Activated T-helper 1 cell treated with Interleukin-2 at 50 U/mL for 16 hours (primary cell): ENCODE measurements around the gene JMJD8.

ENCODE experiments used
- DNase-seq: peaks from one replicate; pipeline ENCODE4 v3.0.0-alpha.2; 2020; ENCODE audit warnings: low read depth

Gene JMJD8

DNA sequence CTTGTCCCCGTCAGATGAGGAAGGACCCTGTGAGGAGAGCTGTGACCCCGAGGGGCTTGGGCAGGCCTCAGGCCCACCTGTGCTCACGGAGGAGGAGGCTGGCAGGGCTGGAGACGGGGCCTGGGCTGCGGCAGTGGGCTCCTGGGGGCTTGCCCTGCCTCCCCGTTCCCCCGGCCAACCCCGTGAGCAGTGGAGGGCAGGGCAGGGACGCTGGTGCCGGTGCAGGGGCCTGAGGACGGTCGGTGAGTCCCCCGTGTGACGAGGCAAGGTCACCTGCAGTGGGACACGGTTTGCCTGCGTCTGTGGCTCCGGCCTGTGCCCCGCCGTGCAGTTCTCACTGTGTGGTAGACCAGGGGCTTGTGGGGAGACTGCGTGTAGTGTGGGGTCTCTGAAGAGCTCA is 24.5 kb downstream of the JMJD8 start:
- DNase-seq = no peak

DNA sequence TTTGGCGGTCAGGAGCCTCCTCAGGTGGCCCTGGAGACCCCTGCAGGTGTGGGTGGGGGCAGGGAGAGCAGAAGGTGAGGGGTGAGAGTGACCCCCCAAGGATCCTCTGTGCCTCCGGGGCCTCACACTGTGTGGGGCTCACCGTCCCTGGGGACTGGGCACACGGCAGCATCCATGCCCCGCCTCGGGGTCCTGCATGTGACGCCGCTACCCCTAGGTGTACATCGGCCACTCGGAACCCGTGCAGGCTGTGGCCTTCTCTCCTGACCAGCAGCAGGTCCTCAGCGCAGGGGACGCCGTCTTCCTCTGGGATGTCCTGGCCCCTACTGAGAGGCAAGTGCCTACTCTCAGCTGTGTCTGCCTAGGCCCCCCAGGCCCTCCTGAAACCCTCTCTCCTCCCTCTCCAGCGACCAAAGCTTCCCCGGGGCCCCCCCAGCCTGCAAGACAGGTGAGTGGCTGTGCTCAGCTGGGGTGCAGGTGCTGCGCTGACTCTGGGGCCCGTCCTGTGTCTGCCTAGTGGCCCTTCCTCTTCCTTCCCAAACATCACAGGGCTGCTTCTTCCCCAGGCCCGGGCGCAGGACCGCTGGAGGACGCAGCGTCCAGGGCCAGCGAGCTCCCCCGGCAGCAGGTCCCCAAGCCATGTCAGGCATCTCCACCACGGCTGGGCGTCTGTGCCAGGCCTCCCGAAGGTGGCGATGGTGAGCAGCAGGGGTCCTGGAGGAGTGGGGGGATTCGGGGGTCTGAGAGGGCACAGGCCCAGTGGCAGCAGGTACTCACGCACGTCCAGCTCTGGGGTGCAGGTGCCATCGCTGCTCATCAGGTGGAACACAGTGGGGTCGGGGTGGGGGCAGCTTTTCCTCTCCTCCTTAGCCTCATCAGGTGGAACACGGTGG is 25.2 kb downstream of the JMJD8 start:
- DNase-seq = no peak

DNA sequence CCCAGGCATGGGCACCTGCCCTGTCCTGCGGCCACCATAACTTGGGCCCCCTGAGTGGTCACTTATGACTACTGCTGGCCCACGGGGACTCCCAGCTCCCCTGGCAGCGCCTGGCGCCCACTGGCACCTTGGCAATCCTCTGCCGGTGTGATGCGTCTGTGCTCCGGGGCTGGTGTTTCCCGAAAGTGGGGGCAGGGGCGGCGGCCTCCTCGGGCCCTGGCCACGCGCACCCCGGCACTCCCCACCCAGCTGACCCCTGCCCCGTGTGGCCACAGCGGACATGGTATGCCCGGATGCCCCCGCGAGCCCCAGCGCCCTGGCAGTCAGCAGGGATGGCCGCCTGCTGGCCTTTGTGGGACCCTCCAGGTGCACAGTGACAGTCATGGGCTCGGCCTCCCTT is 26.6 kb downstream of the JMJD8 start:
- no peak for DNase-seq

DNA sequence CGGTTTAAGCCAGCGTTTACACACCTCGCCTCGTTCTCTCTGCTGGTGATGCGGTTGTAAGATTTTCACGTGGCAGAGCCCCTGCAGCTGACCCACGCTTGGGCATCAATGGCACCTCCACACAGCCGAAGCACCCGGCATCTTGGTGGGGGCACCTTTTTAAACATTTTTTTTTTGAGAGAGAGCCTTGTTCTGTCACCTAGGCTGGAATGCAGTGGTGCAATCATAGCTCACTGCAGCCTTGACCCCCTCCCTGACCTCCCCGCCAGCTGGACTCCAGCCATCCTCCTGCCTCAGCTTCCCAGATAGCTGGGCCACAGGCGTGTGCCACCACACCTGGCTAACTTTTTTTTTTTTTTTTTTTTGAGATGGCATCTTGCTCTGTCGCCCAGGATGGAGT is 30.1 kb downstream of the JMJD8 start:
- DNase-seq = no peak

DNA sequence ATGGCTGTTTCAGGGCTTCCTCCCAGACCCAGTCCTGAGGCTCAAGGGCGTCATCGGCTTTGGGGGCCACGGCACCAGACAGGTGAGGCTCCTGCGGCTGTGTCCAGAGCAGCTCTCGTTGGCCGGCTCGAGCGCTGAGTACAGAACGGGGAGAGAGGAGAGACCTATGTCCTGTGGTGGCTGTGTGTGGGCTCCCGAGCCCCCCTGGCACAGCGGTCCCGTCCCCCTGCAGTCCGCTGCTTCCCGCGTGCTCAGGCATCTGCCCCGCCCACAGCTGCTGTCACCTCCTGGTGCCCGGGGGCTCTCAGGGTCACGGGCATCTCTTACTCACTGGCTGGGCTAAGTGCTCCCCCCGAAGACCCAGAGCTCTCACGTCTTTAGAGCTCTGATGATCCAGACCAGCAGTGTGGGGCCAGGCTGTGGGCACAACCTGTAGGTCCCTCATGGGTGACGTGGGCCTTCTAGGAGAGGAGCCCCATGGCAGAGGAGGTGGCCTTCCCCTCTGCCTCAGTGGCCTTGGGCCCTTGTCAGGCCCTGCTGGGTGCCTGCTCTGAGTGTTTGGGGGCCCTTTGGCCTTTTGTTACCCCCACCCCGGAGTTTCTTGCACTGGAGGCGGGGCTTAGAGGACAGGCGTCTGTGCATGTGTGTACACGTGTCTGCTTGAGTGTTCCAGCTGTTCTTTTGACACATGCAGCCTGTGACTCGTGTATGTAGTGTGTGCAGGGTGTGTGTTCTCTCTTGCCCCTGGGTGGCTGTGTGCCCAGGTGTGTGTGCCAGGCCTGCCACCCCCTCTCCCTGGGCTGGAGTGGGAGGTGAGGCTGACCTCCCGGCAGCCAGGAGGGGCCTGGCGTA is 31.5 kb downstream of the JMJD8 start:
- no peak for DNase-seq

DNA sequence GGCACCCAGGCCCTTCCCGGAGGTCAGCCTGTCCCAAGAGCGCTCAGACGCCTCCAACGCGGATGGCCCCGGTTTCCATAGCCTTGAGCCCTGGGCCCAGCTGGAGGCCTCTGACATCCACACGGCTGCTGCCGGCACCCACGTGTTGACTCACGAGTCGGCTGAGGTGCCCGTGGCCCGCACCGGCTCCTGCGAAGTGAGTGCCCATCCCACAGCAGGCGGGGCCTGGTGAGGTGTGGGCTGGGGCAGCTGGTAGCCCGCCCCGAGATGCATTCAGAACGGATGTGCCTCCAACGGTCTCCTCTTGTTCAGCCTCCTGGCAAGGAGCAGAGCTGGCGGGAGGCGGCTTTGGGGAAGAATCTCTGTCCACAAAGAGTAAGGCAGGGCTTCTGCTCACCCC is 32.3 kb downstream of the JMJD8 start:
- DNase-seq = no peak

DNA sequence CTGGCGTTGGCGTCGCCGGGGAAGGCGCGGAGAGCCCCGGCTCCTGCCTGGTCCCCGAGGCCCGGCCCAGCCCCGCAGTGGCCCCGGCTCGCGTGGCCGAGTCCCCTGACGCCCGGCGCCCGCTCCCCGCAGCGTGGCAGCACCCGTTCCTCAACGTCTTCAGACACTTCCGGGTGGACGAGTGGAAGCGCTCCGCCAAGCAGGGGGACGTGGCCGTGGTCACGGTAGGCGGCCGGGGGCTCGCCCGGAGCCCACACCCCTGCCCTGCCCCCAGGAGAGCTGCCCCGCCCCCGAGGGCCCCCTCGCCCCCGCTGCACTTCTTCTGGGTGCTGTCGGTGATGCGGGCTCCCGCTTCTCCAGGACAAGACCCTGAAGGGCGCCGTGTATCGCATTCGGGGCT is 34.5 kb downstream of the JMJD8 start:
- no peak for DNase-seq

DNA sequence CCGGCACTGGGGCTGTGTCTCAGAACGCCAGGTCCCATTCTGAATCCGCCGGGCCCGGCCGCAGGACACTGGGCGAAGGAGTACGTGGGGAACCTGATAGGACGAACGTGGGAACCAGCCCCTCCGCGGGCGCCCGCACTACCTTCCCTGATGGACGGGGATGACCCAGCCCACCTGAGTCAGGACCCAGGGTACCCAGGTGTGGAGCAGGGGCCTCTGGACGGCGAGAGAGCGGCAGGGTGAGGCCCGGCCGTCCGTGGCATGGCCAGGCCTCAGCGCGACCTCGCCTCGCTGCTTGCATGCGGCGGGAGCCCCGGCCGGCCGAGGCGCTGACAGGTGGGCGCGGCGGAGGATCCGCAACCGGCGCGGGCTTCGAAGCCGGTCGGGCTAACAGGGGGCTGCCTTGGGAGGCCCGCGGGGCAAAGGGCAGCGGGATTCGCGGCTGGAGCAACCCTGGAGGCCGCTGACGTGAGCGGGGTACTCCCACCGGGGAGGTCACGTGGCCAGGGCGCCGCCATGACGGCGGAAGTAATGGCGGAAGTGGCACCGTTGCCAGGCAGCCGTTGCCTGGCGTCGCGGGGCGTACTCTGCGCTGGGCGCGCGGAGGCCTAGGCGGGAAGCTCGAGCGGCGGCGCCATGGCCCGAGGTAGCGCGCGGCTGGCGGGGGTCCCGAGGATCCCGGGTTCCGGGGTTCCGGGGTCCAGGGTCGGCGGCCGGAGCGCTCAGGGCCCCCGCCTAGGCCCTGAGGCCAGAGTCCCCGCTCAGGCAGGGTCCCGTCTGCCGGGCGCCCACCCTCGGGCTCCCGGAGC is 35.1 kb downstream of the JMJD8 start, which contains the start of gene WDR90:
WDR90 (plus strand) TSS at position 585 of the 809 bp plus-strand sequence; CDS start at position 637, 52 bp downstream.
- DNase-seq = peak; percentile 87

DNA sequence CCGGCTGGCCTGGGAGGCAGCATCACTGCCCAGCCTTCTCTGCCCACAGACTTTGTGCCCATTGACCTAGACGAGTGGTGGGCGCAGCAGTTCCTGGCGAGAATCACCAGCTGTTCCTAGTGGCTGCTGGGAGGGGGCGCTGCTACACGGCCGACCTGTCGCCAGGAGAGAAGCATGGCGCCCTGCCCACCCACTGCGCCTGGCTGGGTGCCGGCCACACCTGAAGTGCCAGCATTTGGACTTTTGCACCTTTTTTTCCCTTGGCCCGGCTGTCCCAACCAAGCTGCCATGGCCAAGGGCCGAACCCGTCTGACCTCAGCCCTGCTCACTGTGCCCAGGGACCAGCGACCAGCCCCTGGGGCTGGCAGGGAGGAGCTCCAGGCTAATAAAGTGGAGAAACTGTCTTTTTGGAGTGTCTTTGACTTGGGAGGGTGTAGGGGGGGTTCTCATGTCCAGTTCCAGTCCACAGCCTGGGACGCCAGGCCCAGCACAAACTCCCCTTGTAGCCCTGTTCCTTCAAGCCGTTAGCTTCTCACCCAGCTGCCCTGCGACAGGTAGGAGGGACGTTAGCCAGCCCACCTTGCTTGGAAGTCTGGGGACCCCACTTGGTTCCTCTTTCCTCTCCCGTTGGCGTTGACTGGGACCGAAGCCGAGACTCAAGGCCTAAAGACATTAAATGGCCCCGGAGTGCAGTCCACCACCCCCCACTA is 35.9 kb downstream of the JMJD8 start:
- no peak for DNase-seq

DNA sequence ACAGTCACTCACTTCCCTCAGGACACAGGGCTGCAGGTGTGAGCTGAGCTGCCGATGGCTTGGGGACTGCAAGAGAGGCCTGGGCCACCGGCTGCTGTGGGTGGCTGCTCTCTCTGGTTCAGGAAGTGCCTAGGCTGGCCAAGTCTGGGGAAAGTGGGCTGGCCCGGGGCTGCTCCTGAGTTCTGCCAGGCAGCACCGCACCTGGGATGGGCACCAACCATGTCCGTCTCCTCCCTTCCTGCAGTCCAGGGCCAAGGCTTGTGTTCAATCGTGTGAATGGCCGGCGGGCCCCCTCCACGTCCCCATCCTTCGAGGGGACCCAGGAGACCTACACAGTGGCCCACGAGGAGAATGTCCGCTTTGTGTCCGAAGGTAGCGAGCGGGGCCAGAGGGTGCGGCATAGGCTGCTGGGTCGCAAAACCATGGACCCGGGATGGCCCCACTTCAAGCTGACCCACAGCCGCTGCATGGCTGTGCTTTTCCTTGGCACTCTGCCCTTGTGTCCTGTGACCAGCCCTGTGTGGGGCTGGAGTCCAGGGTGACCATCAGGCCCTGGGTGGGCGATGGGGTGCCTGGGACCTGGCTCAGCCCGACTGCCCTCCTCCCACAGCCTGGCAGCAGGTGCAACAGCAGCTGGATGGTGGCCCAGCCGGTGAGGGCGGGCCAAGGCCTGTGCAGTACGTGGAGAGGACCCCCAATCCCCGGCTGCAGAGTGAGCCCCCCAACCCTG is 36.8 kb downstream of the JMJD8 start:
- DNase-seq = no peak

DNA sequence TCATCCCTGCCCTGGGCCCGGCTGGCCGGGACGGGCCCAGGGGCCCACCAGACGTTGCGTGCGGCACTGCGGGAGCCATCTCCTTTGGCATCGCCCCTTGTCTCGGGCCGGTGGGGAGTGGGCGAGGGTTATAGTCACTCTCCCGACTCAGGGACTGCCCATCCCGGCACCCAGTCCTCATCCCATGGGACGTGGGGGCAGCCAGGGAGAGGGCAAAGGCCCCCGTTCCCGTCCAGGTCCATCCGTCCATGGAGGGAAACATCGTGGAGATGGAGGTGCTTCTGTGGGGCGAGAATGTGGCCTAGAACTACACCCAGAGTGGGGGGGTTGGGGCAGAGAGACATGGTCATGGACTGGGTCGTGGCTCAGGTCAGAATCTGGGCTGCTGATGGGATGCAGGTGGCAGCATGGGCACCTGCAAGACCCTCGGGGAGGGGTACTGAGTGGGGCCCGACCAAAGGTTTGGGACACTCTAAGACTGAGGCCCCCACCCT is 37.4 kb downstream of the JMJD8 start:
- no peak for DNase-seq

DNA sequence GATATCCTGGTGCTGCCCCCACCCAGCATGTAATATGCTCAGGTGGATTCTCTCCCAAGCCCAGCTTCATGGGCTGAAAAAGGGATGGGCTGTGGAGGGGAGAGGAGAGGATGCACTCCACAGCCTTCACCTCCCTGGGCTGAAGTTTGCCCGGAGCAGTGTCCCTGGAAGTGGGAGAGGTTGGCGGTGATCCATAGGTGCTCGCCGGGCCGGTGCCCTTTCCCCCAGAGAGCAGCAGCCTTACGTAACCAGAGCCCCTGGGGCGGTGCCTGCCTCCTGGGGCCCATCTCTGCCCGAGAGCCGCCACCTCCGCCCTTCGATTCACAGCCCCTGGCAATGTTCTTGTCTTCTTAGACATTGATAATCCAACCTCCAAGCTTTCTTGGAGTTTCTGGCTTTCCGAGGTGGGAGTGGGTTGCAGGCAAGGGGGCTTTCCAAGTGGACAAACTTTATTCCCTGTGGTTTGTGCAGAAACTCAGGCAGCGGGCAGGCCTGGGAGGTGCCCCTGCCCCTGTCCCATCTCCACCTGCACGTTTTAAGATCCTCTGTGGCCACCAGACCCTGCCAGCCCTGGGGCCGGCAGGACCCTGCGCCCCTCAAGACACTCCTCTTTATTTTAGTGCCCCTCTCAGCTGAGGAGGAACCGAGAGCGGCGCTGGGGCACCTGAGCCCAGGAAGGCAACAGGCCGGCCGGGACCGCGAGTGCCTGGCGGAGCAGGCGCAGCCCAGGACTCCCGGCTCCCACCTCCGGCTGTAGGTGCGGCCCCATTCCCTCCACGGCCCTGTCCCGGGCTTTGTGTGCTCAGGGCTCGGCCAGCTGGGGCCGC is 38.1 kb downstream of the JMJD8 start:
- DNase-seq = no peak

DNA sequence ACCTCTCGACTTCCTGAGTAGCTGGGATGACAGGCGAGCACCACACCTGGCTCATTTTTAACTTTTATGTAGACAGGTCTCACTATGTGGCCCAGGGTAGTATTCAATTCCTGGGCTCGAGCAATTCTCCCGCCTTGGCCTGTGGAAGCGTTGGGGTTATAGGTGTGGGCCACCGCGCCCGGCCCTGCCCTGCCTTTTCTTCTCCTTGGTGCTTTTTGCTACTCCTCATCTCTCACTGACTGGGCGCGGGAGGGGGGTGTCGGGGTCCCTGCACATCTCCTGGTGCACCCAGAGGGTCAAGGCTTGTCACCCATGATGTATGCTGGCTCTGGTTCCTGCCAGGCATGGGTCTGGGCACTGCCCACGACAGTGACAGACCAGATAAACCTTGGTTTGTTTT is 39.6 kb downstream of the JMJD8 start:
- DNase-seq = no peak

DNA sequence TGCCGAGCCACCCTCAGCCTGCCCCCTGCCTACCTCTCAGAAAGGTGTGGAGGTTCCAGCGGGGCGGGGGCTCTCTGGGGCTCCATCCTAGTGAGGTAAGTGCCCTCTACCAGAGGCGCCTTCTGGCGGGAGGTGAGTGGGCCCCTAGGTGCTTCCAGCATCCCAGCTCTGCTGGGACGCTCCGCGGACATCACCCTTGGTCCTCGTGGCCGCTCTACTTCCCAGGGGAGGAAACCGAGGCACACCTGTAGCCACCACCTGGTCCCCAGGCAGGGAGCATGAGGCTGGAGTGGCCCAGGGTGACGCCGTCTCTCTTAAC is 41.1 kb downstream of the JMJD8 start:
- DNase-seq = no peak

DNA sequence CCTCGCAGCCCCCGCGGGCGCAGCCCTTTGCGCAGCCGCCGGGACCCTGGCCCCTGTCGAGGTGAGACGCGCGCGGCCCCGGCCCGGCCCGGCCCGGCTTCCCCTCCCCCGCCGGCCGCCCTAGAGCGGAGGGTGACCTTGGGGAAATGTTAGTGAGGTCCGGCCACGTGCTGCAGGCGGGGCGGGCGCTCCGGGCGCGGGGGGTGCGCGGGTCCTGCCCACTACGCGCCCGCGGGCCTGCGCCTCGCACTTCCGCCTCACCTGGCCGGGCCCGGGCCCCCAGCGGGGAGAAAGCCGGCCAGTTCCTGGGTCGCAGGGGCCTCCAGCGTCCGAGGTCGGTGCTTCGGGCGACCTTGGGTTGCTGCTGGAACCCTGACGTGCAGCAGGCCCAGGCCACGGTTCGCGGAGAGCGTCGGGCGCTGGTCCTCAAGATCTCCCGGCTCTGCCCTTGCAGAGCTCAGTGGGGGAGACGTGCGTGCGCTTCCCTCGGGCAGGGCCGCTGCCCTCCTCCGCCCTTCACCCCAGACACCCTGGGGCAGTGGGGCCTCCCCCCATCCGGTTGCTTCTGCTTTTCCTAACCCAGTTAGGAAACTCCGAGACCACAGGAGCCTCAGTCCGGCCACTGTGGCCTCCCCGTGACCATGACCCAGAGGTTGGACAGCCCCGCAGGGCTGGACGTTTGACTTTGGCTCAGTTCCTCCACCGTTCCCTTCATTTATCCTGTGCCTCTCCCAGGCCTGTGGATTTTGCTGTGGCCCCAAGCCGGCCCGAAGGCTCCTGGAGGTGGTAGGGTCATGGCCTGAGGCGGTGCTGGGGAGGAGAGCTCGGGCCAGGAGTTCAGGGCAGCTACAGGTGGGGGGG is 41.7 kb downstream of the JMJD8 start:
- no peak for DNase-seq

DNA sequence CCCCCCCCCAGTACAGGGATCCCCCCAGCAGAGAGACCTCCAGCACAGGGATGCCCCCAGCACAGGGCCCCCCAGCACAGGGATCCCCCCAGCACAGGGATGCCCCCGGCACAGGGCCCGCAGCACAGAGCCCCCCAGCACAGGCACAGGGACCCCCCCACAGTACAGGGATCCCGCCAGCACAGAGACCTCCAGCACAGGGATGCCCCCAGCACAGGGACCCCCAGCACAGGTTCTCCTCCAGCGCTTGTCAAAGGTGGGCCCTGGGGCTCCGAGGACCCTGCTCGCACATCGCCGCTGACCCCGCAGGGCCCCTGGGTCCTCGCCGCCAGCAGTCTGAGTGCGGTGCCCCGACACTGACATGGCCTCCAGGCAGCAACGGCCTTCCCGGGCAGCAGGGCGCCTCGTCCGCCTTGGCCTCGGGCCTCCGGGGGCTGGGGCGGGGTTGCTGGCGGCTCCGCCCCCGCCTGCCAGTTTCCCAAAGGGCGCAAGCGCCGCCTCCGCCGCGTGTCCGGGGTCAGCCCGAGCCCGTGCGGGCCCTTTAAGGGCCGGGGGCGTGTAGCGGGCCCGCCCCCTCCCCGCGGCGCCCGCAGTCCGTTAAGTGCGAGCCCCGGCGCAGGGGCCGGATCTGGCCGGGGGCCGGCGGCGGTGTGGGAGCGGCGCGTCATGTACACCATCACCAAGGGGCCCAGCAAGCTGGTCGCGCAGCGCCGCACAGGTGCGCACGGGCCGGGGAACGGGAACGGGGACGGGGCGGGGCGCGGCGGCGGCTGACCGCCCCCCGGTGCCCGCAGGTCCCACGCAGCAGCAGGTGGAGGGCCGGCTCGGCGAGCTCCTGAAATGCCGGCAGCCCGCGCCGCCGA is 42.6 kb downstream of the JMJD8 start, which contains the start of gene MCRIP2:
MCRIP2 (plus strand) TSS at position 503 of the 863 bp plus-strand sequence; CDS start at position 667, 164 bp downstream.
- DNase-seq = peak; percentile 49

DNA sequence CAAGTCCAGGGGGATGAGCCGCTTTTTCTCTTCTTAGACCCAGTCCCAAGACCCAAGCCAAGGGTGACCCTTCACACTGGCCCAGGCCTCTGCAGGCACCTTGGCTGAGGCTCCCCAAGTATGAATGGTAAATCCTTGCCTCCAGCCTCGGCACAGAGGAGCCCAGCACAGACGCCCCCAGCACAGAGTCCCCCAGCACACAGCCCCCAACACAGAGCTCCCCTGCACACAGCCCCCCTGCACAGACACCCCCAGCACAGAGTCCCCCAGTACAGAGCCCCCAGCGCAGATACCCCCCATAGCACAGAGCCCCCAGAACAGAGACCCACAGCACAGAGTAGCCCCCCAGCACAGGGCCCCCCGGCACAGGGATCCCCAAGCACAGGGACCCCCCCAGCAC is 43.5 kb downstream of the JMJD8 start:
- DNase-seq = no peak

DNA sequence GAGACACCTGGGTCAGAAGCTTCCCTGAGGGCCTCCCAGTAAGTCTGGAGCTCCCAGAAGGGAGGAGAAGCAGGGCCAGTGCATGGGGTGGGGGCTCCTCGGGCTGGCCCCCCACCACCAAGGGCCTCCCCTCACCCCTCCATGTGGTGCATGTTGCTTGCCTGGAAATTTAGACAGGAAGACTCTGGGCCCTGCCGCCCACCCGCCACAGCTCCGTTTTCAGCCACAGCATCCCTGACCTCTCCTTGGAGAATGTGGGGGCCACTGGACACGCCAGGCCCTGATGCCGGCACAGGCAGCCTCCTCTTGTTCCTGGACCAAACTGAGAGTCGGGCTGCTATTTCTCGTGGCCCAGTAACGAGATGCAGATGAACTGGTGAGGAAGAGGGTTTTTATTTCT is 45.3 kb downstream of the JMJD8 start:
- no peak for DNase-seq
